NOMO-1 (cell line): Measurements from ENCODE around the gene TPGS2.
"Not testable (repeated sequence)": the region's sequence is repeated elsewhere in the genome, so short reads cannot be mapped to it uniquely, and the experiment has no call there.

ENCODE experiments used
- DNase-seq, 2 experiments: peaks; one replicate each; lab custom pipeline; 2025; ENCODE audit not compliant: unreplicated experiment in 2 of 2; lab: John Stamatoyannopoulos, UW

Gene TPGS2

GRCh38 chr18:36826556-36826955 is 2.2 kb downstream of the TPGS2 start:
- DNase-seq: no peak

GRCh38 chr18:36825526-36825925 is 3.3 kb downstream of the TPGS2 start:
- DNase-seq: no peak

- DNase-seq: no peak
These were observed 7.1 kb downstream of the TPGS2 start for GRCh38 chr18:36821681-36822080.

- no peak for DNase-seq
These were observed 9.2 kb downstream of the TPGS2 start for GRCh38 chr18:36819621-36820020.

GRCh38 chr18:36818652-36819051 is 10.2 kb downstream of the TPGS2 start:
- DNase-seq: no peak

- no peak for DNase-seq
These were observed 11.8 kb downstream of the TPGS2 start for GRCh38 chr18:36817039-36817438.

GRCh38 chr18:36816096-36816495 is 12.7 kb downstream of the TPGS2 start:
- DNase-seq: not testable (repeated sequence)

- no peak for DNase-seq
These were observed 13.8 kb downstream of the TPGS2 start for GRCh38 chr18:36814994-36815393.

- no peak for DNase-seq
These were observed 15.0 kb downstream of the TPGS2 start for GRCh38 chr18:36813824-36814223.

GRCh38 chr18:36813101-36813775 is 15.6 kb downstream of the TPGS2 start:
- DNase-seq: no peak

GRCh38 chr18:36812678-36813077 is 16.1 kb downstream of the TPGS2 start:
- no peak for DNase-seq

- no peak for DNase-seq
These were observed 16.8 kb downstream of the TPGS2 start for GRCh38 chr18:36811955-36812354.

- DNase-seq: no peak
These were observed 17.4 kb downstream of the TPGS2 start for GRCh38 chr18:36811430-36811829.

- peak; percentile 11 to 61 for DNase-seq
These were observed 19.0 kb downstream of the TPGS2 start for GRCh38 chr18:36809590-36810381.

- DNase-seq: no peak
These were observed 20.1 kb downstream of the TPGS2 start for GRCh38 chr18:36808681-36809080.

- DNase-seq: no peak
These were observed 23.7 kb downstream of the TPGS2 start for GRCh38 chr18:36805105-36805504.

- DNase-seq: no peak
These were observed 29.9 kb downstream of the TPGS2 start for GRCh38 chr18:36798738-36799473.

- DNase-seq: no peak
These were observed 36.0 kb downstream of the TPGS2 start for GRCh38 chr18:36792634-36793283.

- no peak for DNase-seq
These were observed 42.1 kb downstream of the TPGS2 start for GRCh38 chr18:36786686-36787085.

GRCh38 chr18:36783792-36784191 is 45.0 kb downstream of the TPGS2 start:
- DNase-seq: no peak

- no peak for DNase-seq
These were observed 46.1 kb downstream of the TPGS2 start for GRCh38 chr18:36782710-36783109.
